Measurements from ENCODE around the gene ST3GAL3.
A peak's percentile ranks its signal among the peaks of the same experiment; 100 is the strongest.

The ST3GAL3 gene

GRCh38 chr1:43944860-43945259 is 237.5 kb downstream of the ST3GAL3 start:
- DNase-seq (ENCODE audit: low read depth), result no peak
- no peak overlapping the region for H3K4me3 ChIP-seq (ENCODE audit: low read depth, low read length)

DNA sequence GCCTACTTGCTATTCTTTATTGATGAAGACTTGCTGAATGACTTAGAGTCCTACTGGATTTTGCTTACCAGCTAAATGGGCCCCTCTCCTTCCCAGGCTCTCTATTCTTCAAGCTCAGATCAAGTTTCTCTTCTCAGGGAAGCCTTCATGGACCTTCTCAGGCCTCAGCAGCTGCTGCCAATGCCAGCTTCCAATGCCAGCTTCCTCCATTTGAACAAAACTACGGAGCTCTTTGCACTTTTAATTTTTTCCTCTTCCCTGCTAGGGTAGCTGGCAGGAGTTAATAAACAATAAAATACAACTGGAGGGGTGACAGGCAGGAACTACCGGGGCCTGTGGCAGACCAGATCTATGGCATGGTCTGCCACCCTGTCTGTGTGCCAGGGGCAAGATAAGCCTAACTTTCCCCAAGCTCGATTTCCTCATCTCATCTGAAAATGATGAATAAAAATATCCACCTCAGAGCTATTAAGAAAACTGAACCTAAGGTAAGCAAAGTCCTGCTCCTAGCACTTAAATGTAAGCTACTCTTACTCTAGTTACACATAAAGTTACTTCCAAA is 238.4 kb downstream of the ST3GAL3 start:
- H3K4me3 ChIP-seq (ENCODE audit: low read depth, low read length), result peak overlapping the region; percentile 87
- DNase-seq (ENCODE audit: low read depth), result no peak

DNA sequence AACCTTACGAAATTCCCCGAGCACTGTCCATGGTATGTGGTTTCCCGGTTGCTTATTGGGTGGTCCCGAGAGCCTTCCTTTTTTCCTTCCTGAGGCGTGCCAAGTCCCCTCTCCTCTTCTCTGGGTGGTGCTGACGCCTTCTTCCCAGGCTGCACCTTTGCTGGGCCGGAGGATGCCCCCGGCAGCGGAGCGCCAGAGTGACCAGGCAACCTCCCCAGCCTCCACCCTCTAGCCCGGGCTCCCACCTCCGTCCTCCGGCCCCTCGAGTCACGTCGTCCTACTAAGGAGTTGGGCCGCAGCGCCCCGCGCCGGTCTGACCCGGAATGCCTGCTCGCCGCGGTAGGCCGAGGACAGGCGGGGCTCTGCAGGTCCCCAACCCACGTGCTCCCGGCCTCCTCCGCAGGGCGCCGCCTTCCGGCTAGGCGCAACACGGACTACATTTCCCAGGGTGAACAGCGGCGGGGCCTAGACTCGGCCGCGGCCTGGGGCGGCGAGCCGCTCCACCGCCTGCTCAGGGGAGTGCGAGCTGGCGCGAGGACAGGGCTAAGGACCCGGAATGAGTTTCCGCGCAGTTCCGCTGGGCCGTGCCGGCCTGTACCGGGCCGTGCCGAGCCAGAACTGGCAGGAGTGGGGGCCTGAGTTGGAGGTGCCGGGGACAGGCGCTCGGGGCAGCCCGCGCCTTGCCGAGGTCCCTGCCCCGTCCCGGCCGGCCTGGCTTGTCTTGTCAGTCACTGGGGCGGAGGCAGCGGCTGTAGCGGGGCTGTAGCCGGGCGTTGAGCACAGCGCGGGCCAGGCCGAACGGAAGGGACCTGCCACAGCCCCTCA is 239.1 kb downstream of the ST3GAL3 start, which contains the start of gene IPO13:
Gene IPO13, plus strand, starts transcription at position 715 of the 825 bp plus-strand sequence. CDS start 651 bp downstream, outside the sequence.
- peak; percentile 84 for DNase-seq (ENCODE audit: low read depth)
- peak within 1 kb of the TSS; percentile 87 for H3K4me3 ChIP-seq (ENCODE audit: low read depth, low read length)

GRCh38 chr1:43947061-43947873 is 239.9 kb downstream of the ST3GAL3 start:
- H3K4me3 ChIP-seq (ENCODE audit: low read depth, low read length), result peak overlapping the region; percentile 87
- no peak for DNase-seq (ENCODE audit: low read depth)

- peak overlapping the region; percentile 87 for H3K4me3 ChIP-seq (ENCODE audit: low read depth, low read length)
Measured at GRCh38 chr1:43947874-43948437, 240.6 kb downstream of the ST3GAL3 start.

GRCh38 chr1:43949678-43950077 is 242.3 kb downstream of the ST3GAL3 start:
- no peak for DNase-seq (ENCODE audit: low read depth)
- no peak overlapping the region for H3K4me3 ChIP-seq (ENCODE audit: low read depth, low read length)

More at GRCh38 chr1:43947874-43948437, 240.6 kb downstream of the ST3GAL3 start:
- DNase-seq (ENCODE audit: low read depth), result no peak

DNA sequence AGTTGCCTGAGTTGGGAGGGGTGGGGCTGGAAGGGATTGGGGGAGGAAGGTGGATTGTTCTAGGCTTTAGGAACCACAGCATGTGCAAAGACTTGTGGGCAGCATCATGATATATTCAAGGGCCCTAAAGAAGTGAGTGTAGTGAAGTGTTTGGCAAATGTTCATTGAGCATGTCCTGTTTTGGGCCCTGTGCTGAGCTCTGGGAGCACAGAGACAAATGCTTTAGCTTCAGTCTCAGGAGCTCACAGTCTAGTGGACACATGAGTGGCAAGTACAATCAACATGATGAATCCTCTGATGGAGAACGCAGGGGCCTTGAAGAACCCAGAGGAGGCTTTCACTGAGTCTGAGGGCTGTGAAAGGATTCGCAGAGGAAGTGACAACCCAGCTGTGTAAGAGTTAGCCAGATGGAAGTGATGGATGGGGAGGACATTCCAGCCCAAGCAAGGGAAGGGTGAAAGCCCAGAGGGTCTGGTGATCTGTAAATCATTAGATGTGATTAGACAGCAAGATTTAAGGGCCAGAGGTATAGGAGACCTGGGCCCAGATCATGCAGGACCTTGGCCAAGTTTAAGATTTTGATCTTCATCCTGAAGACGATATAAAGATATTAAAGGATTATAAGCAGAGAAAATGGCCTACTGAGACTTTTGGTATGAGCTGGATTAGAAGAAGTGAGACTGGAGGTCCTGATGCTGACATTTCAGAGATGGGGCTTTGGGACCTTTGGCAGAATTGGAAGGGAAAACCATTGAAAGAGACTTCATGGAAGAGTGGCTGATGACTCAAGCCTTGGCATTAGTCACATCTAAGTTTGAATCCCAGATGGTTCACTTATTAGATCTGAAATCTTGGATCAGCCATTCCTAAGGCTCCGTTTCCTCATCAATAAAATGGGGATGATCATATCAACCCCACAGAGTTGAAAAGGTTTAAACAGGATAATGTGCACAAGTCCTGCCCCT is 244.0 kb downstream of the ST3GAL3 start:
- no peak overlapping the region for H3K4me3 ChIP-seq (ENCODE audit: low read depth, low read length)
- DNase-seq (ENCODE audit: low read depth), result no peak

GRCh38 chr1:43952731-43953346 is 245.5 kb downstream of the ST3GAL3 start:
- H3K4me3 ChIP-seq (ENCODE audit: low read depth, low read length), result no peak overlapping the region
- DNase-seq (ENCODE audit: low read depth), result no peak

DNA sequence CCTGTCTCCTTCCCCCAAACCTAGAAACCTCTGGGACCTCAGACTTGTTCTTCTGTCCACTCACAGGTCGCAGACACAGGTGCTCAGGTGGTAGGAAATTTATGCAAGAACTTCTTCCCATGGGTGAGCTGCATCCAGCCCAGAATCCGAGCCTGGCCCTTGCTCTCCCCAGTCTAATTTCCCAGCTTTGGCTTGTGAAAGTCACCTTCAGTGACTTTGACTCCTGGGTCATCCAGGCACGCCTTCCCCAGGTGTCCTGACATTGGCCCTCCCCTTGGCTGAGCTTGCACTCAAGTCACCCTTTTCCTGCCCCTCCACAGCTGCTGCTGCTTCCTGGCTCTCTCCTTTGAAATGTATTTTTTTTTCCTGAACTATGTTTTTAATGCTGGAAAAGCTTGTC is 246.0 kb downstream of the ST3GAL3 start:
- no peak overlapping the region for H3K4me3 ChIP-seq (ENCODE audit: low read depth, low read length)
- no peak for DNase-seq (ENCODE audit: low read depth)

GRCh38 chr1:43954036-43954435 is 246.7 kb downstream of the ST3GAL3 start:
- H3K4me3 ChIP-seq (ENCODE audit: low read depth, low read length), result no peak overlapping the region
- no peak for DNase-seq (ENCODE audit: low read depth)

DNA sequence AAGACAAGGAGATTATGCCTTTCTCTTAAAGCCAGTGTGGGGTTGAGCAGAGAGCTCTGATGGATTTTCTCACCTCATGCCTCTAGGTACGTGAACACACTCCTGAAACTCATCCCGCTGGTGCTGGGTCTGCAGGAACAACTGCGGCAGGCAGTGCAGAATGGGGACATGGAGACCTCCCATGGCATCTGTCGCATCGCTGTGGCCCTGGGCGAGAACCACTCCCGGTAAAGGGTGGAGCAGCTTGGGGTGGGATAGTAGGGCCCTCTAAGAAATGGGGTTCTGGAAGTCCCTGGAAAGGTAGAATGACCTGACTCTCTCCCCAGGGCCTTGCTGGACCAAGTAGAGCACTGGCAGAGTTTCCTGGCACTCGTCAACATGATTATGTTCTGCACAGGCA is 248.9 kb downstream of the ST3GAL3 start:
- H3K4me3 ChIP-seq (ENCODE audit: low read depth, low read length), result no peak overlapping the region
- DNase-seq (ENCODE audit: low read depth), result no peak

DNA sequence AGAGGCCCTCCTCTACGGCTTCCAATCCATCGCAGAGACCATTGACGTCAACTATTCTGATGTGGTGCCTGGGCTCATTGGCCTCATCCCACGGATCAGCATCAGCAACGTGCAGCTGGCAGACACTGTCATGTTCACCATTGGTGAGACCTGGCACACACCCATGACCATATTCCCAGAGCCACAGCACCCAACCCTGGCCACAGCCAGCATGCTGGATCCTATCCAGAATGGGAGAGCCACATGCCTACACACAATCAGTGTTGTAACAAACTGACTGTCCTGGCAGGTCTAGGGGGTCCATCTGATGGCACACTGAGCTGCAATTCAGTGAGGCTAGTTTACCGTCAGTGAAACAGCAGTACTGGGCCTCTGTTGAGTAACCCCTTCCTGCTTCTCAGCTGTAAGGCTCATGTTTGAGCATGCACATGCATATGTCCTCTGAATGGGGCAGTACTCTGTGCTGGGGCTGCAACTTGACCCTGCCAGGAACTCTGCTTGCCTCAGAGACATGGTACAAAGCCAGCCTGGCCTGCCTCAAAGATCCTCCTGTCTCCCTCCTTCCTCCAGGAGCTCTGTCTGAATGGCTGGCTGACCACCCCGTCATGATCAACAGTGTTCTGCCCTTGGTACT is 250.2 kb downstream of the ST3GAL3 start:
- no peak for DNase-seq (ENCODE audit: low read depth)
- no peak overlapping the region for H3K4me3 ChIP-seq (ENCODE audit: low read depth, low read length)

DNA sequence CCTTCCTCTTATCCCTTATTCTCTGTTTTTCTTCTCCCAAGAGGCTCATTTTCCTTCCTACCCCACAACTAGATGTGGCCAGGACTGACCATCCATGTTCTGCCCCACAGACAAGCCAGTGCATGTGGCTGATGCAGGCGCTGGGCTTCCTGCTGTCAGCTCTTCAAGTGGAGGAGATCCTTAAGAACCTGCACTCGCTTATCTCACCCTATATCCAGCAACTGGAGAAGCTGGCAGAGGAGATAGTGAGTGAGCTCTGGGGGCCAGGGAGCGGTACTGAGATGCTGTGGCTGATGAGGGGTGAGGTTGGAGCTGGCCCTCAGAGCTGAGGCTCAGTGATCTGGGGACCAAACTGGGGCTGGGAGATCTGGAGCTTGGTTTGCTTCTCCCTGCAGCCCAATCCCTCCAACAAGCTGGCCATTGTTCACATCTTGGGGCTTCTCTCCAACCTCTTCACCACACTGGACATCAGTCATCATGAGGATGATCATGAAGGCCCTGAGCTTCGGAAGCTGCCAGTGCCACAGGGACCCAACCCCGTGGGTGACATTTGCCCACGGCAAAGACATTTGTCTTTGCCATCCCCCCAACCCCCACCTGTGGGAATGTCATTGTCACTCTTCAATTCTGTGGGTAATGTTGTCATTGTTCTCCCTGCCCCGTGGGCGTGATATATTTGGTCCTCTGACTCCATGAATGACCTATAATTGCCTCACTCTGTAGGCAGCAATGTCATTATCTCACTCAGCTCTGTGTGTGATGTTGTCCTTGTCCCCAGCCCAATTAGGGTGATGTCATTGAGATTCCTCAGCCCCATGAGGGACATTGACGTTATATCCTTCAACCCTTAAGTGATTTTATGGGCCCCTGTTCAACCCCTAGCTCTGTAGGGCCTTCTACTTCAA is 251.3 kb downstream of the ST3GAL3 start:
- no peak overlapping the region for H3K4me3 ChIP-seq (ENCODE audit: low read depth, low read length)
- no peak for DNase-seq (ENCODE audit: low read depth)

GRCh38 chr1:43960798-43961197 is 253.5 kb downstream of the ST3GAL3 start:
- no peak overlapping the region for H3K4me3 ChIP-seq (ENCODE audit: low read depth, low read length)
- DNase-seq (ENCODE audit: low read depth), result no peak

DNA sequence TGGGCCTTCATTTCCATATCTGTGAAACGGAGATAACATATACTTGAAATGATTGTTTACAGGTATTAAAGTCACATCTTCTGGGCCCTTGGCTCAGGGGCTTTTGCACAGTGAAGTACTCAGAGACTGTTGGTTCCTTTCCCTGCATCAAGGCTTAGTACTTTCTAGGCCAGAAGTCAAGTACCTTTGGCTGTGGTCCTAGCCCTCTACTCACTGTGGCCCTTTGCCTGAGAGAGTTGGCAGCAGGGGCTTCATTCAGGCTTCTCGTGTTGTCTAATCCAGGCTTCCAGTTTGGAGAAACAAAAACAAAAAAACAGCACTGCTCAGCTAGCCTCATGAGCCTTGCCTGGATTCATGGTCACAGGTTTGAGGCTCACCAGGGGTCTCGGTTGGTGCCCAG is 254.4 kb downstream of the ST3GAL3 start:
- DNase-seq (ENCODE audit: low read depth), result no peak
- no peak overlapping the region for H3K4me3 ChIP-seq (ENCODE audit: low read depth, low read length)

DNA sequence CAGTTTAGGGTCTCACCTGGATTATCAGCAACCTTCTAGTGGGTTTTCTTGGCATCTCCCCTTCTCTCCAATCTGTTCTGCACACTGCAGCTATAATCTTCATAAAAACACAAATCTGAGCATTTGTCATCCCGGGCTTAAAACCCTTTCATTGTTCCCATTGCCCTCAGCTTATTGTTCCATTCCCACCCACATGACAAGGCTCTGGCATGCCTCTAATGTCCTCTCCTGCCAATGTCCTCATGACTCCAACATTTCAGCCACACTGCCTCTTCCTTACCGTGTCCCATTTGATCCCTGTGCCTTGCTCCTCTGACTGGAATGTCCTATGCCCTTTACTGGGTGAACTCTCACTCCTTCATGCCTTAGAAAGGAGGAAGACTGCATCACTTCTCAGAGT is 255.0 kb downstream of the ST3GAL3 start:
- no peak overlapping the region for H3K4me3 ChIP-seq (ENCODE audit: low read depth, low read length)
- DNase-seq (ENCODE audit: low read depth), result no peak

DNA sequence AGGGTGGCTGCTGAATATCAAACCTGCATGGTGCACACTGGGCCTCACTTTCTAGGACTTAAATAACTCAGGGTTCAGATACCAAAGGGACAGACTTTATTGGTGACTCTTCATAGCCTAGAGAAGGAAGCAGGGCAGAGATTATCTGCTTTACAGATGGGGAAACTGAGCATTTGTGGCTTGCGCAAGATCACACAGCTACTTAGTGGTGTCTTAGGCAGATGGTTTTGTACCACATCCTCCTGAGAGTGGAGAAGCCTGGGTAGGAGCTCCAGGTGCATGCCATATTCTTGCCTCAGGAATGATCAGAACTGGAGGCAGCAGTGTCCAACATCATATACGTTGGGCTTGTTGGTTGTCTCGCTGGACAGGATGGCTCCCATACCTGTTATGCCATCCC is 255.7 kb downstream of the ST3GAL3 start:
- DNase-seq (ENCODE audit: low read depth), result no peak
- no peak overlapping the region for H3K4me3 ChIP-seq (ENCODE audit: low read depth, low read length)

All from skeletal muscle cell (primary cell).